HepG2 (cell line): ENCODE results near the gene AAR2. TPM values are rescaled to one million over a fixed set of nuclear protein-coding genes. Genes with fewer than 3 reads are reported as not detected.

Source experiments
- ATAC-seq: fragments of 200-7000 bp; cut with Tn5 transposase; 3 replicates; pipeline ENCODE4 v1.9.1; 2020; ENCODE audit warnings: mild to moderate bottlenecking, moderate library complexity
- BruUV-seq: library from RNA; stranded (reverse); fragments of 400-500 nt; replicated peaks from 2 replicates; lab custom pipeline; 2021; lab: Mats Ljungman, UMichigan
- CTCF ChIA-PET: fragments of 300-600 bp; formaldehyde crosslinking; extraction: SDS; loops from one replicate; lab custom pipeline; 2021; ENCODE audit warnings: low total read pairs, inconsistent platforms, low intra/inter-chr PET ratio; lab: Yijun Ruan, JAX
- POLR2A ChIA-PET: fragments of 350-600 bp; sonication (Branson Sonifier 250); formaldehyde crosslinking; loops from one replicate; lab custom pipeline; 2020; ENCODE audit warnings: antibody characterized with exemption, inconsistent platforms; lab: Yijun Ruan, JAX
- DNase-seq: peaks from one replicate; pipeline ENCODE4 v3.0.0-alpha.2; 2015; ENCODE audit warnings: low spot score
- FAIRE-seq: peaks from 3 replicates; lab custom pipeline; 2011; peaks lifted over from hg19 to GRCh38; lab: Jason Lieb, UNC
- H2AFZ ChIP-seq: one replicate; pipeline ENCODE4 v1.6.1; 2011; ENCODE audit warnings: low read length, inconsistent platforms
- H3K27ac ChIP-seq: fragments of 300-600 bp; 3 replicates; pipeline ENCODE4 v1.8.0; 2011; ENCODE audit warnings: mixed run types, mild to moderate bottlenecking, mixed read lengths, low read length, inconsistent platforms; ENCODE audit not compliant: insufficient read depth; ENCODE audit errors: extremely low read length
- H3K27me3 ChIP-seq, 2 experiments: fragments of 200-600 bp in 1 of 2; 2 replicates in 1 of 2; 3 replicates in 1 of 2; pipeline versions ENCODE4 v1.6.0 to v1.8.0; 2011; ENCODE audit warnings: low read length in 2 of 2, mild to moderate bottlenecking in 2 of 2, moderate library complexity in 2 of 2, inconsistent platforms in 1 of 2; ENCODE audit not compliant: insufficient read depth in 2 of 2, control insufficient read depth in 1 of 2
- H3K36me3 ChIP-seq, 2 experiments: fragments of 200-600 bp in 1 of 2; replicated peaks in 1 of 2; 2 replicates in 1 of 2; 3 replicates in 1 of 2; pipeline versions ENCODE4 v1.5.1 to v1.8.0; 2011; ENCODE audit warnings: low read length in 2 of 2, inconsistent platforms in 1 of 2; ENCODE audit not compliant: insufficient read depth in 2 of 2, control insufficient read depth in 1 of 2
- H3K4me1 ChIP-seq: 2 replicates; pipeline ENCODE4 v1.5.1; 2012; ENCODE audit warnings: low read length, inconsistent platforms; ENCODE audit not compliant: insufficient read depth
- H3K4me2 ChIP-seq: 2 replicates; pipeline ENCODE4 v1.6.0; 2011; ENCODE audit warnings: low read depth, low read length, inconsistent platforms
- H3K4me3 ChIP-seq, 3 experiments: fragments of 200-600 bp in 1 of 3; sonication (generic), shearing (Covaris generic) in 1 of 3; replicated peaks in 1 of 3; 2 replicates each; pipeline ENCODE4 v1.5.1; 2011 to 2016; ENCODE audit warnings: low read length in 3 of 3, inconsistent platforms in 2 of 3, low read depth in 2 of 3, mild to moderate bottlenecking in 2 of 3, control low read depth in 1 of 3, mixed read lengths in 1 of 3; ENCODE audit not compliant: insufficient read depth in 1 of 3
- H3K79me2 ChIP-seq: one replicate; pipeline ENCODE4 v1.6.1; 2011; ENCODE audit warnings: low read length, inconsistent platforms; ENCODE audit not compliant: insufficient read depth
- H3K9ac ChIP-seq: 2 replicates; pipeline ENCODE4 v1.6.0; 2011; ENCODE audit warnings: mild to moderate bottlenecking, low read depth, low read length, inconsistent platforms; ENCODE audit not compliant: insufficient read depth
- H3K9me3 ChIP-seq: 2 replicates; pipeline ENCODE4 v1.5.1; 2012; ENCODE audit warnings: mild to moderate bottlenecking, low read length
- H4K20me1 ChIP-seq: 2 replicates; pipeline ENCODE4 v1.6.0; 2011; ENCODE audit warnings: inconsistent platforms, mild to moderate bottlenecking, low read length, moderate library complexity; ENCODE audit not compliant: insufficient read depth
- CSRNP2 ChIP-seq: sonication (generic); formaldehyde crosslinking; conservative IDR thresholded peaks from 2 replicates; pipeline ENCODE4 v1.8.0; 2022; ENCODE audit warnings: low read depth, missing genetic modification reagents
- RBM22 ChIP-seq: fragments of 200-400 bp; formaldehyde crosslinking; optimal IDR thresholded peaks from 2 replicates; pipeline ENCODE3; 2017; ENCODE audit warnings: mild to moderate bottlenecking, low read length, moderate library complexity
- ZBED4 ChIP-seq: sonication (generic); formaldehyde crosslinking; IDR thresholded peaks from 2 replicates; pipeline ENCODE4 v1.4.0; 2020; ENCODE audit warnings: missing genetic modification reagents, borderline replicate concordance
- ZFP36L2 ChIP-seq: sonication (generic); formaldehyde crosslinking; IDR thresholded peaks from 2 replicates; pipeline ENCODE4 v1.4.0; 2020; ENCODE audit warnings: missing genetic modification reagents
- ZKSCAN1 ChIP-seq: fragments of 150-350 bp; IDR thresholded peaks from 2 replicates; pipeline ENCODE4 v1.6.1; 2014; ENCODE audit warnings: low read length
- WGBS: methylation state at CpG from one replicate; pipeline ENCODE4 v1.1.6; 2017; ENCODE audit warnings: low lambda C conversion rate; 5-methylcytosine and 5-hydroxymethylcytosine counted together
- in situ Hi-C: cut with HindIII; loops from 2 replicates; pipeline ENCODE4 v1.10.0; 2017; ENCODE audit warnings: low pct_unique_long_range_greater_than_20kb; ENCODE audit not compliant: extremely low pct_ligation_motif_present
- intact Hi-C: fragments of 100-400 bp; cut with micrococcal nuclease; formaldehyde crosslinking; loops from one replicate; pipeline ENCODE4 v1.10.0; 2022; ENCODE audit not compliant: unreplicated experiment
- polyA plus RNA-seq, 8 experiments: library from polyadenylated mRNA; depleted of rRNA in 3 of 8; stranded (reverse) in 7 of 8; unstranded in 1 of 8; fragments of >200 nt; fragmentation: Illumina TruSeq in 4 of 8; extraction: Trizol in 4 of 8; gene quantifications; 2 replicates each; pipeline versions ENCODE4 v1.2.1 to v1.2.3, GENCODE V29; 2011 to 2016; ENCODE audit warnings: low read depth in 4 of 8, missing spikeins in 1 of 8, mixed read lengths in 1 of 8; ENCODE audit not compliant: insufficient read depth in 1 of 8
- total RNA-seq, 5 experiments: library from RNA; depleted of rRNA; stranded (reverse); fragments of >200 nt; fragmentation: Illumina TruSeq; extraction: Trizol; gene quantifications; 2 replicates each; pipeline ENCODE4 v1.2.3, GENCODE V29; 2016; ENCODE audit warnings: low read depth in 1 of 5

The AAR2 gene
- total and polyA plus RNA-seq, 2 of the 13 experiments (the other 11 are each of a cell fraction or from before 2014, with no cell fraction given): 45.2 to 46.2 TPM

- FAIRE-seq: no peak
- Histone ChIP-seq H4K20me1 (no peaks in the 10 kb centered on the region), H3K4me2 (no peak overlapping the region), H3K4me1 (no peaks in the 10 kb centered on the region), H3K36me3 (peaks cover 27 to 30% of the 10 kb centered on the region in 2 experiments), H3K4me3 (no peak overlapping the region), H3K9ac (no peak overlapping the region), H3K27ac (no peak overlapping the region), H3K9me3 (no peaks in the 10 kb centered on the region), H2AFZ (no peak overlapping the region), H3K27me3 (no peaks in the 10 kb centered on the region), H3K79me2 (no peaks in the 10 kb centered on the region)
- POLR2A ChIA-PET: interaction anchor here (1.2 to 1.5 kb wide), 2 partner anchors 12 to 14 kb away, joined by 3 to 6 read pairs; no protein-coding TSS in a partner anchor
- BruUV-seq: no TSS peak
- ATAC-seq: no peak
- WGBS: 100% methylated on average over 2 of the region's 2 CpGs
- intact Hi-C loops: no loop called here
- in situ Hi-C loops: loop anchor here (5.0 kb wide), 2 partner anchors 39 to 204 kb away; no protein-coding TSS in a partner anchor
- CTCF ChIA-PET: no interaction called here
- TF ChIP-seq ZBED4 (CRISPR knock-in tag) (no peak), ZKSCAN1 (no peak), ZFP36L2 (no peak), CSRNP2 (CRISPR knock-in tag) (no peak), RBM22 (no peak)
- no peak for DNase-seq
These were observed 39.6 kb upstream of the AAR2 start for GRCh38 chr20:36196676-36197075.
